Measurements from ENCODE around the gene PHLPP1.

Gene PHLPP1

GRCh38 chr18:62918361-62918760, 203.0 kb downstream of the PHLPP1 start:
- peaks cover 8 to 17% of the 10 kb centered on the region in 2 experiments for H3K36me3 ChIP-seq (ENCODE audit: control insufficient read depth in 2 of 2, insufficient read depth in 1 of 2, low read length in 2 of 2)
- H3K4me3 ChIP-seq (ENCODE audit: low read depth, low read length): no peak overlapping the region
- H3K27ac ChIP-seq (ENCODE audit: extremely low read depth, low read depth, low read length): no peak overlapping the region
- TF ChIP-seq MEIS1 (CRISPR knock-in tag; IDR thresholded peaks at IDR 0.05; ENCODE audit: borderline replicate concordance) (no peak), PBX3 (CRISPR knock-in tag; IDR thresholded peaks at IDR 0.05) (no peak), ZNF596 (tag by site-specific recombination; IDR thresholded peaks at IDR 0.05) (no peak), ZNF174 (tag by site-specific recombination; IDR thresholded peaks at IDR 0.05) (no peak), ZNF518A (tag by site-specific recombination; conservative IDR thresholded peaks at IDR 0.05; ENCODE audit: low read depth) (no peak)
- no peaks in the 10 kb centered on the region for H3K9me3 ChIP-seq (ENCODE audit: control insufficient read depth, insufficient read depth, low read depth, low read length)
- H3K4me1 ChIP-seq (ENCODE audit: control insufficient read depth, insufficient read depth, low read length): peaks cover 13% of the 10 kb centered on the region
- ChIA-PET CTCF (interaction anchor here (0.6 to 0.7 kb wide), 2 partner anchors 21 to 412 kb away, joined by 3 to 5 read pairs; no protein-coding TSS in a partner anchor), POLR2A (no interaction called here)

GRCh38 chr18:62919109-62919838, 203.9 kb downstream of the PHLPP1 start:
- TF ChIP-seq MZF1 (tag by site-specific recombination; IDR thresholded peaks at IDR 0.05; ENCODE audit: borderline replicate concordance) (no peak), FEZF1 (tag by site-specific recombination; IDR thresholded peaks at IDR 0.05) (0 out of 2 replicates have a peak, but pooled peaks have one; percentile 15), PRDM6 (tag by site-specific recombination; IDR thresholded peaks at IDR 0.05) (peak; percentile 40; the same call in 1 of the 2 replicates)
- H3K36me3 ChIP-seq (ENCODE audit: control insufficient read depth in 2 of 2, insufficient read depth in 1 of 2, low read length in 2 of 2): peaks cover 8 to 16% of the 10 kb centered on the region in 2 experiments
- no peak overlapping the region for H3K27ac ChIP-seq (ENCODE audit: extremely low read depth, low read depth, low read length)
- no peaks in the 10 kb centered on the region for H3K9me3 ChIP-seq (ENCODE audit: control insufficient read depth, insufficient read depth, low read depth, low read length)
- ChIA-PET POLR2A (no interaction called here), CTCF (no interaction called here)
- no peak overlapping the region for H3K4me3 ChIP-seq (ENCODE audit: low read depth, low read length)
- H3K4me1 ChIP-seq (ENCODE audit: control insufficient read depth, insufficient read depth, low read length): peaks cover 13% of the 10 kb centered on the region

GRCh38 chr18:62925031-62925688, 209.8 kb downstream of the PHLPP1 start:
- POLR2A ChIA-PET: no interaction called here
- H3K36me3 ChIP-seq (ENCODE audit: control insufficient read depth in 2 of 2, insufficient read depth in 1 of 2, low read length in 2 of 2): peaks cover 3 to 14% of the 10 kb centered on the region in 2 experiments
- no peaks in the 10 kb centered on the region for H3K4me1 ChIP-seq (ENCODE audit: control insufficient read depth, insufficient read depth, low read length)
- no peak overlapping the region for H3K4me3 ChIP-seq (ENCODE audit: low read depth, low read length)
- H3K27ac ChIP-seq (ENCODE audit: extremely low read depth, low read depth, low read length): no peak overlapping the region
- H3K9me3 ChIP-seq (ENCODE audit: control insufficient read depth, insufficient read depth, low read depth, low read length): no peaks in the 10 kb centered on the region
- TF ChIP-seq ZNF558 (tag by site-specific recombination; IDR thresholded peaks at IDR 0.05) (no peak), ZNF549 (tag by site-specific recombination; IDR thresholded peaks at IDR 0.05) (no peak), ZBTB48 (tag by site-specific recombination; IDR thresholded peaks at IDR 0.05) (no peak)
- CTCF ChIA-PET: no interaction called here
